NCI-H460 (cell line): Measurements from ENCODE around the gene ECEL1. TPM values are rescaled to one million over a fixed set of nuclear protein-coding genes. Genes with fewer than 3 reads are reported as not detected.
"Not testable (repeated sequence)": the region's sequence is repeated elsewhere in the genome, so short reads cannot be mapped to it uniquely, and the experiment has no call there.

Experiments
- DNase-seq: peaks from one replicate; pipeline ENCODE4 v3.0.0-alpha.2; 2016; ENCODE audit warnings: low read depth; ENCODE audit errors: extremely low read depth
- polyA plus RNA-seq: library from polyadenylated mRNA; depleted of rRNA; stranded (reverse); fragments of >200 nt; gene quantifications from 2 replicates; pipeline ENCODE4 v1.2.3, GENCODE V29; 2014; cell fraction: nucleus; rRNA removed
- total RNA-seq: library from RNA; depleted of rRNA; stranded (reverse); fragments of >200 nt; shearing (Covaris generic); gene quantifications from 2 replicates; pipeline ENCODE4 v1.2.3, GENCODE V29; 2014; rRNA removed

The ECEL1 gene
- total RNA-seq = 2.0 and 2.8 TPM in 2 replicates
- polyA plus RNA-seq = 1.4 and 5.5 TPM in 2 replicates

- DNase-seq = no peak
Observed at GRCh38 chr2:232487385-232488096, at the start of gene ECEL1. ECEL1 (minus strand) TSS chr2:232487834; CDS start chr2:232486653, 1,181 bp downstream.

- no peak for DNase-seq
Observed at GRCh38 chr2:232537079-232537478, 49.4 kb upstream of the ECEL1 start.

- no peak for DNase-seq
Observed at GRCh38 chr2:232535761-232536530, 48.3 kb upstream of the ECEL1 start.

- no peak for DNase-seq
Observed at GRCh38 chr2:232534940-232535651, 47.5 kb upstream of the ECEL1 start.

- DNase-seq = no peak
Observed at GRCh38 chr2:232533944-232534710, 46.5 kb upstream of the ECEL1 start.

- not testable (repeated sequence) for DNase-seq
Observed at GRCh38 chr2:232532821-232533220, 45.2 kb upstream of the ECEL1 start.

- DNase-seq = no peak
Observed at GRCh38 chr2:232532419-232532818, 44.8 kb upstream of the ECEL1 start.

- no peak for DNase-seq
Observed at GRCh38 chr2:232530626-232531260, 43.1 kb upstream of the ECEL1 start.

- no peak for DNase-seq
Observed at GRCh38 chr2:232529806-232530547, 42.3 kb upstream of the ECEL1 start.

- DNase-seq = no peak
Observed at GRCh38 chr2:232528746-232529460, 41.3 kb upstream of the ECEL1 start.

GRCh38 chr2:232527905-232528470 is 40.4 kb upstream of the ECEL1 start:
- DNase-seq = no peak

GRCh38 chr2:232526372-232526941 is 38.8 kb upstream of the ECEL1 start:
- DNase-seq = no peak

- no peak for DNase-seq
Observed at GRCh38 chr2:232525791-232526371, 38.2 kb upstream of the ECEL1 start, which contains the start of gene CHRND. CHRND (plus strand) TSS chr2:232526160; CDS start chr2:232526216, 56 bp downstream.

GRCh38 chr2:232525199-232525598 is 37.6 kb upstream of the ECEL1 start:
- no peak for DNase-seq

GRCh38 chr2:232524771-232525170 is 37.1 kb upstream of the ECEL1 start:
- DNase-seq = no peak

- peak; percentile 70 for DNase-seq
Observed at GRCh38 chr2:232523682-232524597, 36.3 kb upstream of the ECEL1 start.

- DNase-seq = no peak
Observed at GRCh38 chr2:232523402-232523681, 35.7 kb upstream of the ECEL1 start.
